DMS114 treated with DMSO at 0.1 percent for 48 hours (cell line): ENCODE measurements around the gene GKN2.
A peak's percentile ranks its signal among the peaks of the same experiment; 100 is the strongest.
"Not testable (repeated sequence)": the region's sequence is repeated elsewhere in the genome, so short reads cannot be mapped to it uniquely, and the experiment has no call there.

Experiments used
- DNase-seq: peaks from one replicate; lab custom pipeline; 2025; ENCODE audit not compliant: unreplicated experiment; lab: John Stamatoyannopoulos, UW

The GKN2 gene

GRCh38 chr2:68921646-68922045 lies 31.0 kb downstream of the GKN2 start:
- no peak for DNase-seq

- no peak for DNase-seq
Observed at GRCh38 chr2:68920481-68921170, 32.1 kb downstream of the GKN2 start.

- DNase-seq = no peak
Observed at GRCh38 chr2:68918497-68918896, 34.2 kb downstream of the GKN2 start.

- DNase-seq = no peak
Observed at GRCh38 chr2:68917034-68917718, 35.5 kb downstream of the GKN2 start.

- no peak for DNase-seq
Observed at GRCh38 chr2:68916226-68916625, 36.5 kb downstream of the GKN2 start.

GRCh38 chr2:68915393-68915792 lies 37.3 kb downstream of the GKN2 start:
- no peak for DNase-seq

- DNase-seq = no peak
Observed at GRCh38 chr2:68913359-68913758, 39.3 kb downstream of the GKN2 start.

- no peak for DNase-seq
Observed at GRCh38 chr2:68912732-68913131, 40.0 kb downstream of the GKN2 start.

GRCh38 chr2:68912111-68912510 lies 40.6 kb downstream of the GKN2 start:
- no peak for DNase-seq

GRCh38 chr2:68911709-68912108 lies 41.0 kb downstream of the GKN2 start:
- no peak for DNase-seq

GRCh38 chr2:68911246-68911645 lies 41.4 kb downstream of the GKN2 start:
- no peak for DNase-seq

- peak; percentile 34 for DNase-seq
Observed at GRCh38 chr2:68909793-68910674, 42.7 kb downstream of the GKN2 start.

- DNase-seq = no peak
Observed at GRCh38 chr2:68908392-68908970, 44.2 kb downstream of the GKN2 start.

GRCh38 chr2:68907920-68908253 lies 44.8 kb downstream of the GKN2 start:
- no peak for DNase-seq

- DNase-seq = no peak
Observed at GRCh38 chr2:68907232-68907919, 45.3 kb downstream of the GKN2 start.

- no peak for DNase-seq
Observed at GRCh38 chr2:68906716-68907115, 46.0 kb downstream of the GKN2 start.

- DNase-seq = no peak
Observed at GRCh38 chr2:68905116-68905515, 47.6 kb downstream of the GKN2 start.

GRCh38 chr2:68901561-68901960 lies 51.1 kb downstream of the GKN2 start:
- DNase-seq = no peak

GRCh38 chr2:68901199-68901514 lies 51.5 kb downstream of the GKN2 start:
- DNase-seq = no peak

- no peak for DNase-seq
Observed at GRCh38 chr2:68900496-68901198, 52.0 kb downstream of the GKN2 start.

GRCh38 chr2:68895981-68896380 lies 56.7 kb downstream of the GKN2 start:
- not testable (repeated sequence) for DNase-seq
